Activated naive CD8-positive, alpha-beta T cell treated with anti-CD3 and anti-CD28 coated beads, Interleukin-2, amount 10 ng/mL, durations not matched to agents 7 days and 5 days (primary cell): Measurements from ENCODE around the gene CD274. TPM values are rescaled to one million over a fixed set of nuclear protein-coding genes. Genes with fewer than 3 reads are reported as not detected.

Source experiments
- ATAC-seq: fragments of 150-1000 bp; cut with Tn5 transposase; one replicate; pipeline ENCODE4 v1.10.0; 2021; ENCODE audit warnings: low read depth, moderate library complexity
- POLR2A ChIA-PET: fragments of 350-600 bp; sonication (Branson Sonifier 250); formaldehyde crosslinking; loops from one replicate; lab custom pipeline; 2021; ENCODE audit warnings: antibody characterized with exemption; lab: Charles Lee
- DNase-seq: peaks from one replicate; pipeline ENCODE4 v3.0.0; 2021
- H3K27ac Mint-ChIP-seq: one replicate; pipeline ENCODE4 v1.8.0; 2022; ENCODE audit warnings: mild to moderate bottlenecking, mixed read lengths
- H3K27me3 Mint-ChIP-seq: one replicate; pipeline ENCODE4 v1.8.0; 2022; ENCODE audit warnings: mild to moderate bottlenecking, moderate library complexity, mixed read lengths
- H3K36me3 Mint-ChIP-seq: one replicate; pipeline ENCODE4 v1.8.0; 2021; ENCODE audit warnings: mild to moderate bottlenecking, mixed read lengths
- H3K4me1 Mint-ChIP-seq: one replicate; pipeline ENCODE4 v1.8.0; 2021; ENCODE audit warnings: mixed read lengths
- H3K4me3 Mint-ChIP-seq: one replicate; pipeline ENCODE4 v1.8.0; 2022; ENCODE audit warnings: mild to moderate bottlenecking, moderate library complexity, mixed read lengths
- H3K9me3 Mint-ChIP-seq: one replicate; pipeline ENCODE4 v1.8.0; 2021; ENCODE audit warnings: mixed read lengths
- total RNA-seq, 2 experiments: library from RNA; stranded (reverse); gene quantifications; one replicate each; pipeline ENCODE4 v1.2.3, GENCODE V29; 2021

The CD274 gene
- total RNA-seq, 2 experiments from 2014 or later: 6.8 to 9.8 TPM

- no peak for ATAC-seq
- H3K4me1 Mint-ChIP-seq: peaks cover 28% of the 10 kb centered on the region
- H3K27me3 Mint-ChIP-seq: peaks cover 2% of the 10 kb centered on the region
- H3K4me3 Mint-ChIP-seq: peak overlapping the region; percentile 80
- peak overlapping the region; percentile 94 for H3K27ac Mint-ChIP-seq
- peaks cover 3% of the 10 kb centered on the region for H3K36me3 Mint-ChIP-seq
- peaks cover 6% of the 10 kb centered on the region for H3K9me3 Mint-ChIP-seq
- DNase-seq: no peak
- POLR2A ChIA-PET: no interaction called here
These were observed 59.2 kb downstream of the CD274 start for GRCh38 chr9:5509573-5509972.

GRCh38 chr9:5510360-5510931 lies 60.1 kb downstream of the CD274 start, which contains the start of gene PDCD1LG2:
Gene PDCD1LG2, plus strand, starts transcription at chr9:5510531. Its CDS starts 12,016 bp downstream, at chr9:5522547.
- POLR2A ChIA-PET: interaction anchor here (0.7 kb wide), 1 partner anchor 60 kb away, joined by 3 read pairs; the partner anchor contains the start of gene CD274
- DNase-seq (no peak), ATAC-seq (peak; percentile 67)
- H3K4me3 Mint-ChIP-seq: peak within 1 kb of the TSS; percentile 80
- peaks cover 2% of the 10 kb centered on the region for H3K9me3 Mint-ChIP-seq
- H3K36me3 Mint-ChIP-seq: peaks cover 2% of the 10 kb centered on the region
- H3K27me3 Mint-ChIP-seq: peaks cover under 1% of the 10 kb centered on the region
- peaks cover 27% of the 10 kb centered on the region for H3K4me1 Mint-ChIP-seq
- H3K27ac Mint-ChIP-seq: peak within 1 kb of the TSS; percentile 94

- POLR2A ChIA-PET: interaction anchor here (0.7 kb wide), 1 partner anchor 61 kb away, joined by 3 read pairs; the partner anchor contains the start of gene CD274
These were observed 60.6 kb downstream of the CD274 start for GRCh38 chr9:5510989-5511388.

GRCh38 chr9:5511476-5511875 lies 61.1 kb downstream of the CD274 start:
- DNase-seq (no peak), ATAC-seq (no peak)
- no peaks in the 10 kb centered on the region for H3K27me3 Mint-ChIP-seq
- H3K36me3 Mint-ChIP-seq: peaks cover 2% of the 10 kb centered on the region
- H3K4me1 Mint-ChIP-seq: peaks cover 27% of the 10 kb centered on the region
- peaks cover 2% of the 10 kb centered on the region for H3K9me3 Mint-ChIP-seq
- POLR2A ChIA-PET: no interaction called here
- H3K27ac Mint-ChIP-seq: peak overlapping the region; percentile 13
- H3K4me3 Mint-ChIP-seq: peak overlapping the region; percentile 36

More at GRCh38 chr9:5510989-5511388, 60.6 kb downstream of the CD274 start:
- Mint-ChIP-seq H3K9me3 (peaks cover 2% of the 10 kb centered on the region), H3K27me3 (no peaks in the 10 kb centered on the region), H3K36me3 (peaks cover 2% of the 10 kb centered on the region), H3K4me1 (peaks cover 27% of the 10 kb centered on the region), H3K27ac (peak overlapping the region; percentile 94), H3K4me3 (peak overlapping the region; percentile 80)
- ATAC-seq (no peak), DNase-seq (no peak)

- peak overlapping the region; percentile 8 for H3K4me3 Mint-ChIP-seq
- H3K27me3 Mint-ChIP-seq: no peaks in the 10 kb centered on the region
- H3K4me1 Mint-ChIP-seq: peaks cover 27% of the 10 kb centered on the region
- H3K27ac Mint-ChIP-seq: peak overlapping the region; percentile 13
- no peak for DNase-seq
- peaks cover 2% of the 10 kb centered on the region for H3K36me3 Mint-ChIP-seq
- POLR2A ChIA-PET: no interaction called here
- H3K9me3 Mint-ChIP-seq: peaks cover 2% of the 10 kb centered on the region
- no peak for ATAC-seq
These were observed 61.7 kb downstream of the CD274 start for GRCh38 chr9:5511935-5512580.

GRCh38 chr9:5512658-5513452 lies 62.5 kb downstream of the CD274 start:
- DNase-seq: no peak
- H3K4me1 Mint-ChIP-seq: peaks cover 29% of the 10 kb centered on the region
- no peak overlapping the region for H3K4me3 Mint-ChIP-seq
- POLR2A ChIA-PET: no interaction called here
- H3K27me3 Mint-ChIP-seq: no peaks in the 10 kb centered on the region
- no peak for ATAC-seq
- H3K9me3 Mint-ChIP-seq: peaks cover 3% of the 10 kb centered on the region
- no peak overlapping the region for H3K27ac Mint-ChIP-seq
- peaks cover 2% of the 10 kb centered on the region for H3K36me3 Mint-ChIP-seq

GRCh38 chr9:5513966-5514616 lies 63.7 kb downstream of the CD274 start:
- Mint-ChIP-seq H3K27ac (no peak overlapping the region), H3K4me3 (no peak overlapping the region), H3K27me3 (no peaks in the 10 kb centered on the region), H3K9me3 (peaks cover 3% of the 10 kb centered on the region), H3K4me1 (peaks cover 27% of the 10 kb centered on the region), H3K36me3 (peaks cover 2% of the 10 kb centered on the region)
- POLR2A ChIA-PET: no interaction called here
- ATAC-seq: no peak
- no peak for DNase-seq

GRCh38 chr9:5514617-5515260 lies 64.4 kb downstream of the CD274 start:
- Mint-ChIP-seq H3K4me1 (peaks cover 25% of the 10 kb centered on the region), H3K4me3 (no peak overlapping the region), H3K27me3 (no peaks in the 10 kb centered on the region), H3K36me3 (no peaks in the 10 kb centered on the region), H3K9me3 (peaks cover 3% of the 10 kb centered on the region), H3K27ac (no peak overlapping the region)
- no peak for DNase-seq
- no peak for ATAC-seq
- POLR2A ChIA-PET: no interaction called here

- H3K27me3 Mint-ChIP-seq: no peaks in the 10 kb centered on the region
- no peak overlapping the region for H3K27ac Mint-ChIP-seq
- no peak for ATAC-seq
- no peaks in the 10 kb centered on the region for H3K36me3 Mint-ChIP-seq
- peaks cover 21% of the 10 kb centered on the region for H3K4me1 Mint-ChIP-seq
- no peak for DNase-seq
- H3K4me3 Mint-ChIP-seq: no peak overlapping the region
- peaks cover 3% of the 10 kb centered on the region for H3K9me3 Mint-ChIP-seq
- POLR2A ChIA-PET: no interaction called here
These were observed 64.9 kb downstream of the CD274 start for GRCh38 chr9:5515261-5515650.

- Mint-ChIP-seq H3K27me3 (no peaks in the 10 kb centered on the region), H3K4me1 (peaks cover 14% of the 10 kb centered on the region), H3K9me3 (peaks cover 3% of the 10 kb centered on the region), H3K4me3 (no peak overlapping the region), H3K27ac (no peak overlapping the region), H3K36me3 (no peaks in the 10 kb centered on the region)
- ATAC-seq: no peak
- no peak for DNase-seq
- POLR2A ChIA-PET: no interaction called here
These were observed 66.3 kb downstream of the CD274 start for GRCh38 chr9:5516453-5517220.

GRCh38 chr9:5518171-5518936 lies 68.0 kb downstream of the CD274 start:
- H3K9me3 Mint-ChIP-seq: peaks cover 1% of the 10 kb centered on the region
- H3K27me3 Mint-ChIP-seq: no peaks in the 10 kb centered on the region
- DNase-seq (no peak), ATAC-seq (no peak)
- H3K4me1 Mint-ChIP-seq: peaks cover 10% of the 10 kb centered on the region
- H3K4me3 Mint-ChIP-seq: no peak overlapping the region
- no peaks in the 10 kb centered on the region for H3K36me3 Mint-ChIP-seq
- no peak overlapping the region for H3K27ac Mint-ChIP-seq
- POLR2A ChIA-PET: no interaction called here

- Mint-ChIP-seq H3K27ac (no peak overlapping the region), H3K9me3 (peaks cover 1% of the 10 kb centered on the region), H3K4me1 (peaks cover 10% of the 10 kb centered on the region), H3K36me3 (no peaks in the 10 kb centered on the region), H3K4me3 (no peak overlapping the region), H3K27me3 (no peaks in the 10 kb centered on the region)
- POLR2A ChIA-PET: no interaction called here
- ATAC-seq (no peak), DNase-seq (no peak)
These were observed 68.6 kb downstream of the CD274 start for GRCh38 chr9:5518937-5519319.
